Nephron (organoid): ENCODE results near the gene MAML1.
A peak's percentile ranks its signal among the peaks of the same experiment; 100 is the strongest.

Experiments
- H3K27ac Mint-ChIP-seq, 3 experiments: 2 replicates each; pipeline ENCODE4 v1.8.0; 2020; ENCODE audit warnings: mixed read lengths in 3 of 3, mild to moderate bottlenecking in 2 of 3, moderate library complexity in 1 of 3
- H3K27me3 Mint-ChIP-seq: 2 replicates; pipeline ENCODE4 v1.8.0; 2021; ENCODE audit warnings: low read depth, mild to moderate bottlenecking, moderate library complexity, mixed read lengths
- H3K36me3 Mint-ChIP-seq: 2 replicates; pipeline ENCODE4 v1.8.0; 2020; ENCODE audit warnings: low read depth, mixed read lengths
- H3K4me1 Mint-ChIP-seq: 2 replicates; pipeline ENCODE4 v1.8.0; 2020; ENCODE audit warnings: mixed read lengths
- H3K4me3 Mint-ChIP-seq, 3 experiments: 2 replicates each; pipeline ENCODE4 v1.8.0; 2020; ENCODE audit warnings: mild to moderate bottlenecking in 3 of 3, mixed read lengths in 3 of 3, moderate library complexity in 2 of 3
- H3K9me3 Mint-ChIP-seq: 2 replicates; pipeline ENCODE4 v1.8.0; 2020; ENCODE audit warnings: mixed read lengths
- TF ChIP-seq, protein P1 (sequence below), 3 experiments: fragments of 200-600 bp; sonication (generic); IDR thresholded peaks; one replicate each; pipeline ENCODE4 v1.5.0; 2021; ENCODE audit warnings: antibody characterized with exemption in 3 of 3; ENCODE audit not compliant: unreplicated experiment in 3 of 3

Gene MAML1

DNA sequence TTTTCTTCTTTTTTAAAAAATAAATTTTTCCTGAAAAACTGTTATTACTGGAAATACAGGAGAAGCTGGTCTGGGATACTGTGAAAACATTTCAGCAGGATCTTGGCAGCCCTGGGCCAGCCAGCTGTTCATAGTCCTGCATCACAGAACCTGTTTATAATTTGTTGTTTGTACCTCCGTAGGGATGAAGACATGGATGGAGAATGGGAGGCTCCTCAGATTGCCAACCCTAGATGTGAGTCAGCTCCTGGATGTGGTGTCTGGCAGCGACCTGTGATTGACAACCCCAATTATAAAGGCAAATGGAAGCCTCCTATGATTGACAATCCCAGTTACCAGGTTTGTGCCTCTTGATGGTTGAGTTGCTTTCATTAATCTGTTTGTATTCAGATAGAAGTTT lies 12.4 kb upstream of the MAML1 start:
- H3K36me3 Mint-ChIP-seq: peaks cover 78% of the 10 kb centered on the region
- H3K27ac Mint-ChIP-seq: no peak overlapping the region
- TF ChIP-seq, protein P1, sequence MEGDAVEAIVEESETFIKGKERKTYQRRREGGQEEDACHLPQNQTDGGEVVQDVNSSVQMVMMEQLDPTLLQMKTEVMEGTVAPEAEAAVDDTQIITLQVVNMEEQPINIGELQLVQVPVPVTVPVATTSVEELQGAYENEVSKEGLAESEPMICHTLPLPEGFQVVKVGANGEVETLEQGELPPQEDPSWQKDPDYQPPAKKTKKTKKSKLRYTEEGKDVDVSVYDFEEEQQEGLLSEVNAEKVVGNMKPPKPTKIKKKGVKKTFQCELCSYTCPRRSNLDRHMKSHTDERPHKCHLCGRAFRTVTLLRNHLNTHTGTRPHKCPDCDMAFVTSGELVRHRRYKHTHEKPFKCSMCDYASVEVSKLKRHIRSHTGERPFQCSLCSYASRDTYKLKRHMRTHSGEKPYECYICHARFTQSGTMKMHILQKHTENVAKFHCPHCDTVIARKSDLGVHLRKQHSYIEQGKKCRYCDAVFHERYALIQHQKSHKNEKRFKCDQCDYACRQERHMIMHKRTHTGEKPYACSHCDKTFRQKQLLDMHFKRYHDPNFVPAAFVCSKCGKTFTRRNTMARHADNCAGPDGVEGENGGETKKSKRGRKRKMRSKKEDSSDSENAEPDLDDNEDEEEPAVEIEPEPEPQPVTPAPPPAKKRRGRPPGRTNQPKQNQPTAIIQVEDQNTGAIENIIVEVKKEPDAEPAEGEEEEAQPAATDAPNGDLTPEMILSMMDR (IDR thresholded peaks at IDR 0.05; ENCODE audit: unreplicated experiment in 3 of 3): no peak
- no peaks in the 10 kb centered on the region for H3K27me3 Mint-ChIP-seq
- no peaks in the 10 kb centered on the region for H3K9me3 Mint-ChIP-seq
- H3K4me3 Mint-ChIP-seq: no peak overlapping the region
- H3K4me1 Mint-ChIP-seq: no peaks in the 10 kb centered on the region

- no peaks in the 10 kb centered on the region for H3K4me1 Mint-ChIP-seq
- H3K27ac Mint-ChIP-seq: no peak overlapping the region
- no peaks in the 10 kb centered on the region for H3K27me3 Mint-ChIP-seq
- H3K9me3 Mint-ChIP-seq: no peaks in the 10 kb centered on the region
- TF ChIP-seq, protein P1 (IDR thresholded peaks at IDR 0.05; ENCODE audit: unreplicated experiment in 3 of 3): no peak
- H3K36me3 Mint-ChIP-seq: peaks cover 78% of the 10 kb centered on the region
- H3K4me3 Mint-ChIP-seq: no peak overlapping the region
Measured at GRCh38 chr5:179724163-179724562, 8.5 kb upstream of the MAML1 start.

- H3K4me1 Mint-ChIP-seq: no peaks in the 10 kb centered on the region
Measured at GRCh38 chr5:179727106-179727505, 5.5 kb upstream of the MAML1 start.

GRCh38 chr5:179729303-179729702 lies 3.3 kb upstream of the MAML1 start:
- no peaks in the 10 kb centered on the region for H3K27me3 Mint-ChIP-seq
- no peak overlapping the region for H3K4me3 Mint-ChIP-seq
- TF ChIP-seq, protein P1 (IDR thresholded peaks at IDR 0.05; ENCODE audit: unreplicated experiment in 3 of 3): no peak
- H3K36me3 Mint-ChIP-seq: peaks cover 59% of the 10 kb centered on the region
- H3K4me1 Mint-ChIP-seq: peaks cover 4% of the 10 kb centered on the region
- no peaks in the 10 kb centered on the region for H3K9me3 Mint-ChIP-seq
- H3K27ac Mint-ChIP-seq: peak overlapping the region in 2 of 3 experiments; percentile 6 to 72

More at GRCh38 chr5:179727106-179727505, 5.5 kb upstream of the MAML1 start:
- Mint-ChIP-seq H3K27ac (no peak overlapping the region), H3K36me3 (peaks cover 81% of the 10 kb centered on the region), H3K9me3 (no peaks in the 10 kb centered on the region), H3K4me3 (no peak overlapping the region), H3K27me3 (no peaks in the 10 kb centered on the region)
- TF ChIP-seq, protein P1 (IDR thresholded peaks at IDR 0.05; ENCODE audit: unreplicated experiment in 3 of 3): no peak

GRCh38 chr5:179729727-179730126 lies 2.9 kb upstream of the MAML1 start:
- H3K36me3 Mint-ChIP-seq: peaks cover 55% of the 10 kb centered on the region
- H3K4me3 Mint-ChIP-seq: no peak overlapping the region
- H3K27me3 Mint-ChIP-seq: no peaks in the 10 kb centered on the region
- peaks cover 8% of the 10 kb centered on the region for H3K4me1 Mint-ChIP-seq
- no peaks in the 10 kb centered on the region for H3K9me3 Mint-ChIP-seq
- H3K27ac Mint-ChIP-seq: peak overlapping the region; percentile 6 to 72 (median 64)
- TF ChIP-seq, protein P1 (IDR thresholded peaks at IDR 0.05; ENCODE audit: unreplicated experiment in 3 of 3): no peak

GRCh38 chr5:179730356-179730755 lies 2.3 kb upstream of the MAML1 start:
- no peaks in the 10 kb centered on the region for H3K27me3 Mint-ChIP-seq
- TF ChIP-seq, protein P1 (IDR thresholded peaks at IDR 0.05; ENCODE audit: unreplicated experiment in 3 of 3): no peak
- H3K27ac Mint-ChIP-seq: peak overlapping the region in 1 of 3 experiments; percentile 72
- no peaks in the 10 kb centered on the region for H3K9me3 Mint-ChIP-seq
- H3K4me3 Mint-ChIP-seq: no peak overlapping the region
- H3K36me3 Mint-ChIP-seq: peaks cover 54% of the 10 kb centered on the region
- peaks cover 12% of the 10 kb centered on the region for H3K4me1 Mint-ChIP-seq
